NCI-H345 treated with DMSO at 0.1 percent for 48 hours (cell line): ENCODE data around the gene THOC1.

ENCODE experiments used
- DNase-seq: peaks from one replicate; lab custom pipeline; 2025; ENCODE audit not compliant: unreplicated experiment; lab: John Stamatoyannopoulos, UW

Gene THOC1

GRCh38 chr18:217532-218336 is 50.1 kb downstream of the THOC1 start:
- DNase-seq, result no peak

GRCh38 chr18:215448-216010 is 52.3 kb downstream of the THOC1 start:
- DNase-seq, result no peak

GRCh38 chr18:213966-214365 is 53.9 kb downstream of the THOC1 start:
- DNase-seq, result no peak

- no peak for DNase-seq
Observed at GRCh38 chr18:213505-213904, 54.3 kb downstream of the THOC1 start.

- no peak for DNase-seq
Observed at GRCh38 chr18:212780-213179, 55.1 kb downstream of the THOC1 start.

- DNase-seq, result no peak
Observed at GRCh38 chr18:211582-211981, 56.3 kb downstream of the THOC1 start.

- DNase-seq, result no peak
Observed at GRCh38 chr18:210733-211132, 57.1 kb downstream of the THOC1 start.

- DNase-seq, result no peak
Observed at GRCh38 chr18:210075-210474, 57.8 kb downstream of the THOC1 start.

GRCh38 chr18:199768-200167 is 68.1 kb downstream of the THOC1 start:
- peak; percentile 19 for DNase-seq

GRCh38 chr18:199214-199613 is 68.6 kb downstream of the THOC1 start:
- DNase-seq, result no peak

GRCh38 chr18:195651-196050 is 72.2 kb downstream of the THOC1 start:
- no peak for DNase-seq

- DNase-seq, result no peak
Observed at GRCh38 chr18:192801-193200, 75.0 kb downstream of the THOC1 start.

- no peak for DNase-seq
Observed at GRCh38 chr18:191725-192124, 76.1 kb downstream of the THOC1 start.

- no peak for DNase-seq
Observed at GRCh38 chr18:189254-189653, 78.6 kb downstream of the THOC1 start.

- DNase-seq, result peak; percentile 58
Observed at GRCh38 chr18:183769-184168, 84.1 kb downstream of the THOC1 start.

GRCh38 chr18:181711-182110 is 86.1 kb downstream of the THOC1 start:
- DNase-seq, result no peak

GRCh38 chr18:179499-179898 is 88.3 kb downstream of the THOC1 start:
- DNase-seq, result no peak

GRCh38 chr18:172361-172760 is 95.5 kb downstream of the THOC1 start:
- DNase-seq, result peak; percentile 81
